ENCODE results near the gene DAGLA.
"Not testable (repeated sequence)": the region's sequence is repeated elsewhere in the genome, so short reads cannot be mapped to it uniquely, and the experiment has no call there.

The DAGLA gene

GRCh38 chr11:61679893-61680621, at the start of gene DAGLA:
Gene DAGLA (plus strand): TSS chr11:61680391. CDS start chr11:61720156, 39,765 bp downstream.
- DNase-seq: peak; percentile 83

- DNase-seq: no peak
Observed at GRCh38 chr11:61632096-61632495, 48.1 kb upstream of the DAGLA start.

GRCh38 chr11:61635304-61635703, 44.9 kb upstream of the DAGLA start:
- DNase-seq: no peak

GRCh38 chr11:61635787-61636186, 44.4 kb upstream of the DAGLA start:
- DNase-seq: no peak

GRCh38 chr11:61636676-61637075, 43.5 kb upstream of the DAGLA start:
- DNase-seq: no peak

GRCh38 chr11:61637277-61637676, 42.9 kb upstream of the DAGLA start:
- no peak for DNase-seq

GRCh38 chr11:61639816-61640443, 40.3 kb upstream of the DAGLA start:
- DNase-seq: no peak

GRCh38 chr11:61642162-61642561, 38.0 kb upstream of the DAGLA start:
- no peak for DNase-seq

- no peak for DNase-seq
Observed at GRCh38 chr11:61645179-61645868, 34.9 kb upstream of the DAGLA start.

GRCh38 chr11:61647529-61647928, 32.7 kb upstream of the DAGLA start:
- DNase-seq: no peak

- no peak for DNase-seq
Observed at GRCh38 chr11:61650781-61651571, 29.2 kb upstream of the DAGLA start.

- no peak for DNase-seq
Observed at GRCh38 chr11:61652135-61652534, 28.1 kb upstream of the DAGLA start.

GRCh38 chr11:61654397-61654829, 25.8 kb upstream of the DAGLA start:
- no peak for DNase-seq

GRCh38 chr11:61655266-61656159, 24.7 kb upstream of the DAGLA start:
- not testable (repeated sequence) for DNase-seq

- no peak for DNase-seq
Observed at GRCh38 chr11:61656347-61657077, 23.7 kb upstream of the DAGLA start.

- DNase-seq: no peak
Observed at GRCh38 chr11:61657566-61658290, 22.5 kb upstream of the DAGLA start.

- DNase-seq: no peak
Observed at GRCh38 chr11:61659413-61660196, 20.6 kb upstream of the DAGLA start.

GRCh38 chr11:61660997-61661396, 19.2 kb upstream of the DAGLA start:
- not testable (repeated sequence) for DNase-seq

GRCh38 chr11:61666684-61667297, 13.4 kb upstream of the DAGLA start:
- DNase-seq: no peak

Measured in CD4-positive, alpha-beta T cell treated with Interleukin-10 for 1 hour (primary cell).